H1 (cell line): ENCODE results near the gene CHPF. TPM values are rescaled to one million over a fixed set of nuclear protein-coding genes. Genes with fewer than 3 reads are reported as not detected.

ENCODE experiments used
- CTCF ChIA-PET: fragments of 300-600 bp; sonication (Branson Sonifier 250); formaldehyde crosslinking; loops from one replicate; lab custom pipeline; 2021; ENCODE audit not compliant: partially characterized antibody; lab: Charles Lee
- POLR2A ChIA-PET: fragments of 300-600 bp; sonication (Branson Sonifier 250); formaldehyde crosslinking; loops from one replicate; lab custom pipeline; 2021; ENCODE audit warnings: inconsistent platforms; ENCODE audit not compliant: partially characterized antibody; lab: Charles Lee
- DNase-seq, 2 experiments: peaks; one replicate each; pipeline versions ENCODE4 v3.0.0 to v3.0.0-alpha.2; 2010 to 2022; ENCODE audit warnings: low spot score in 2 of 2, low read depth in 1 of 2, mixed read lengths in 1 of 2
- FAIRE-seq: peaks from 2 replicates; lab custom pipeline; 2011; peaks lifted over from hg19 to GRCh38; lab: Jason Lieb, UNC
- H2AFZ ChIP-seq: 2 replicates; pipeline ENCODE4 v1.8.1; 2012; ENCODE audit warnings: low read length, inconsistent platforms
- H2AK5ac ChIP-seq: 2 replicates; pipeline ENCODE4 v1.6.1; 2013; ENCODE audit warnings: low read depth, low read length
- H2BK120ac ChIP-seq: replicated peaks from 2 replicates; pipeline ENCODE3; 2013; ENCODE audit warnings: low read depth, low read length, inconsistent platforms
- H2BK12ac ChIP-seq: 2 replicates; pipeline ENCODE4 v1.6.1; 2013; ENCODE audit warnings: low read depth, low read length
- H2BK15ac ChIP-seq: 2 replicates; pipeline ENCODE4 v1.6.1; 2013; ENCODE audit warnings: low read length
- H2BK20ac ChIP-seq: 2 replicates; pipeline ENCODE4 v1.6.1; 2013; ENCODE audit warnings: low read length
- H2BK5ac ChIP-seq: 2 replicates; pipeline ENCODE4 v1.6.1; 2013; ENCODE audit warnings: low read depth, low read length
- H3K14ac ChIP-seq: 2 replicates; pipeline ENCODE4 v1.6.1; 2013; ENCODE audit warnings: inconsistent platforms; ENCODE audit not compliant: insufficient read length
- H3K18ac ChIP-seq: 2 replicates; pipeline ENCODE4 v1.6.1; 2013; ENCODE audit warnings: low read length; ENCODE audit errors: extremely low read depth
- H3K23ac ChIP-seq: 2 replicates; pipeline ENCODE4 v1.6.1; 2013; ENCODE audit warnings: inconsistent platforms; ENCODE audit not compliant: insufficient read length
- H3K23me2 ChIP-seq: 2 replicates; pipeline ENCODE4 v1.6.1; 2013; ENCODE audit warnings: low read depth, low read length
- H3K27ac ChIP-seq: 2 replicates; pipeline ENCODE4 v1.6.1; 2011; ENCODE audit warnings: low read depth, low read length, inconsistent platforms
- H3K27me3 ChIP-seq, 4 experiments: replicated peaks in 1 of 4; 1 replicate in 1 of 4; 2 replicates in 3 of 4; pipeline versions ENCODE4 v1.6.1 to v1.8.1; 2011 to 2013; ENCODE audit warnings: low read length in 3 of 4, mild to moderate bottlenecking in 3 of 4, inconsistent platforms in 2 of 4, mixed read lengths in 2 of 4, moderate library complexity in 1 of 4; ENCODE audit not compliant: control insufficient read depth in 3 of 4, insufficient read depth in 3 of 4; ENCODE audit errors: extremely low read depth in 1 of 4
- H3K36me3 ChIP-seq, 4 experiments: 2 replicates each; pipeline versions ENCODE4 v1.6.1 to v1.8.1; 2011 to 2013; ENCODE audit warnings: mild to moderate bottlenecking in 4 of 4, low read length in 3 of 4, moderate library complexity in 2 of 4, control low read depth in 1 of 4, inconsistent platforms in 1 of 4; ENCODE audit not compliant: insufficient read depth in 4 of 4, control insufficient read depth in 2 of 4
- H3K4ac ChIP-seq: replicated peaks from 2 replicates; pipeline ENCODE3; 2013; ENCODE audit warnings: low read length, low read depth, mixed read lengths, inconsistent platforms; ENCODE audit not compliant: insufficient read length
- H3K4me1 ChIP-seq, 4 experiments: replicated peaks in 1 of 4; 1 replicate in 1 of 4; 2 replicates in 3 of 4; pipeline versions ENCODE4 v1.6.1 to v1.8.1; 2011 to 2013; ENCODE audit warnings: low read length in 3 of 4, inconsistent platforms in 2 of 4, mixed read lengths in 1 of 4; ENCODE audit not compliant: insufficient read depth in 4 of 4, control insufficient read depth in 3 of 4
- H3K4me2 ChIP-seq, 2 experiments: 2 replicates each; pipeline versions ENCODE4 v1.6.1 to v1.8.1; 2011 to 2013; ENCODE audit warnings: low read depth in 2 of 2, low read length in 2 of 2, control low read depth in 1 of 2, inconsistent platforms in 1 of 2, mild to moderate bottlenecking in 1 of 2; ENCODE audit not compliant: insufficient read depth in 1 of 2
- H3K4me3 ChIP-seq, 4 experiments: fragments of 200-600, 300-600 bp in 1 of 4; sonication (generic), shearing (Covaris generic), sonication (Bioruptor Twin) in 1 of 4; 2 replicates each; pipeline versions ENCODE4 v1.5.1 to v1.8.1; 2011 to 2016; ENCODE audit warnings: low read length in 4 of 4, low read depth in 3 of 4, control low read depth in 2 of 4, inconsistent platforms in 2 of 4, mild to moderate bottlenecking in 2 of 4, mixed read lengths in 1 of 4, moderate library complexity in 1 of 4; ENCODE audit not compliant: insufficient read depth in 2 of 4; ENCODE audit errors: extremely low read depth in 1 of 4
- H3K56ac ChIP-seq: replicated peaks from 2 replicates; pipeline ENCODE3; 2013; ENCODE audit warnings: low read depth, mild to moderate bottlenecking, mixed read lengths, low read length, inconsistent platforms; ENCODE audit not compliant: insufficient read length
- H3K79me1 ChIP-seq: 2 replicates; pipeline ENCODE4 v1.6.1; 2013; ENCODE audit warnings: low read depth, low read length, control low read depth
- H3K79me2 ChIP-seq, 2 experiments: 2 replicates each; pipeline versions ENCODE4 v1.6.1 to v1.8.1; 2012 to 2013; ENCODE audit warnings: low read length in 2 of 2, mild to moderate bottlenecking in 2 of 2, inconsistent platforms in 1 of 2; ENCODE audit not compliant: insufficient read depth in 2 of 2, control insufficient read depth in 1 of 2
- H3K9ac ChIP-seq, 4 experiments: replicated peaks in 1 of 4; 1 replicate in 1 of 4; 2 replicates in 3 of 4; pipeline versions ENCODE4 v1.6.1 to v1.8.1; 2011 to 2013; ENCODE audit warnings: low read depth in 3 of 4, low read length in 3 of 4, control low read depth in 2 of 4, mild to moderate bottlenecking in 2 of 4, moderate library complexity in 2 of 4, inconsistent platforms in 1 of 4; ENCODE audit errors: extremely low read depth in 1 of 4
- H3K9me3 ChIP-seq, 2 experiments: 2 replicates each; pipeline versions ENCODE4 v1.6.1 to v1.8.1; 2012 to 2013; ENCODE audit warnings: mild to moderate bottlenecking in 2 of 2, moderate library complexity in 2 of 2, control low read depth in 1 of 2, inconsistent platforms in 1 of 2, low read depth in 1 of 2, low read length in 1 of 2, mixed read lengths in 1 of 2; ENCODE audit not compliant: insufficient read depth in 2 of 2
- H4K20me1 ChIP-seq, 2 experiments: replicated peaks in 1 of 2; 2 replicates each; pipeline versions ENCODE3 to v1.8.1; 2011 to 2013; ENCODE audit warnings: inconsistent platforms in 2 of 2, low read length in 2 of 2, mild to moderate bottlenecking in 1 of 2; ENCODE audit not compliant: insufficient read depth in 2 of 2, control insufficient read depth in 1 of 2
- H4K5ac ChIP-seq: 2 replicates; pipeline ENCODE4 v1.6.1; 2013; ENCODE audit warnings: low read length, low read depth, mixed read lengths, inconsistent platforms; ENCODE audit not compliant: insufficient read length
- H4K8ac ChIP-seq: 2 replicates; pipeline ENCODE4 v1.8.0; 2013; ENCODE audit warnings: mild to moderate bottlenecking, moderate library complexity, low read length, inconsistent platforms; ENCODE audit not compliant: insufficient read depth; ENCODE audit errors: extremely low read depth
- H4K91ac ChIP-seq: replicated peaks from 2 replicates; pipeline ENCODE3; 2013; ENCODE audit warnings: low read length, mixed read lengths, inconsistent platforms; ENCODE audit not compliant: insufficient read length
- JUND ChIP-seq: IDR thresholded peaks from 2 replicates; pipeline ENCODE4 v1.6.1; 2011; ENCODE audit warnings: mild to moderate bottlenecking, improper control_type of control experiment, low read length
- PHF8 ChIP-seq: fragments of 200-600 bp; sonication (generic); conservative IDR thresholded peaks from 2 replicates; pipeline ENCODE4 v1.7.1; 2012; ENCODE audit warnings: low read depth, mild to moderate bottlenecking, inconsistent platforms, low read length, moderate library complexity
- POLR2A ChIP-seq, 2 experiments: IDR thresholded peaks; 1 replicate in 1 of 2; 2 replicates in 1 of 2; pipeline ENCODE4 v1.6.1; 2011; ENCODE audit warnings: low read depth in 2 of 2, low read length in 2 of 2, mild to moderate bottlenecking in 2 of 2; ENCODE audit errors: control extremely low read depth in 1 of 2
- POLR2AphosphoS5 ChIP-seq: IDR thresholded peaks from 2 replicates; pipeline ENCODE4 v1.6.1; 2011; ENCODE audit warnings: low read depth, low read length
- SIN3A ChIP-seq, 2 experiments: IDR thresholded peaks in 1 of 2; conservative IDR thresholded peaks in 1 of 2; 2 replicates each; pipeline ENCODE4 v1.6.1; 2011 to 2012; ENCODE audit warnings: low read length in 2 of 2, improper control_type of control experiment in 1 of 2, low read depth in 1 of 2, mild to moderate bottlenecking in 1 of 2
- WGBS, 2 experiments: shearing (Covaris generic) in 1 of 2; methylation state at CpG; one replicate each; pipeline versions ENCODE4 v1.1.6 to v1.1.7; 2013 to 2015; ENCODE audit warnings: low lambda C conversion rate in 2 of 2, mixed read lengths in 2 of 2, inconsistent platforms in 1 of 2, low coverage in 1 of 2, missing lambda C conversion rate in 1 of 2; ENCODE audit not compliant: insufficient replicate concordance in 2 of 2, insufficient coverage in 1 of 2, insufficient read length in 1 of 2; ENCODE audit errors: extremely low coverage in 1 of 2, missing lambda C conversion rate in 1 of 2; 5-methylcytosine and 5-hydroxymethylcytosine counted together
- polyA plus RNA-seq, 7 experiments: library from polyadenylated mRNA; depleted of rRNA in 3 of 7; stranded (reverse) in 5 of 7; unstranded in 2 of 7; fragments of >200 nt in 5 of 7; fragments of 200-250 nt in 2 of 7; gene quantifications; 1 replicate in 5 of 7; 2 replicates in 1 of 7; 4 replicates in 1 of 7; pipeline versions ENCODE4 v1.2.1 to v1.2.3, GENCODE V29; 2011 to 2013; ENCODE audit warnings: missing spikeins in 2 of 7, mixed read lengths in 2 of 7
- total RNA-seq: library from RNA; stranded (reverse); fragmentation: NEBNext Ultra II Directional; extraction: Animal tissue kit (Norgen Biotek cat#: 25700); gene quantifications from 2 replicates; pipeline ENCODE4 v1.2.1, GENCODE V29; 2021

The CHPF gene
- total and polyA plus RNA-seq, 2 of the 8 experiments (the other 6 are each of a cell fraction or from before 2014, with no cell fraction given), result 62.9 to 67.3 TPM

GRCh38 chr2:219570924-219571310 is 27.3 kb upstream of the CHPF start:
- POLR2A ChIA-PET, result interaction anchor here (0.9 to 18.6 kb wide), 11 partner anchors 10 to 58 kb away, joined by 3 to 293 read pairs (median 6); partner anchors contain the start of genes CHPF, STK11IP and TMEM198
- FAIRE-seq, result no peak
- WGBS, 2 experiments, result 2% methylated on average over 37 of the region's 55 CpGs; no CpG with 5 or more reads in 1 of the 2 experiments

More at GRCh38 chr2:219570924-219571310, 27.3 kb upstream of the CHPF start:
- Histone ChIP-seq H3K27me3 (peaks cover 0 to 2% (median 0%) of the 10 kb centered on the region in 4 experiments; a peak in 1 of 7 replicates), H3K4me2 (peak overlapping the region; percentile 67 to 79), H3K27ac (peak overlapping the region; percentile 42; the same call in 1 of the 2 replicates), H2BK5ac (0 out of 2 replicates have a peak overlapping the region, but pooled peaks have one; percentile 71), H3K4me1 (peaks cover 0 to 35% (median 26%) of the 10 kb centered on the region in 4 experiments; a peak in 6 of 7 replicates), H3K23me2 (peaks cover 10% of the 10 kb centered on the region; the same call in 1 of the 2 replicates), H3K4me3 (peak overlapping the region; percentile 45 to 74 (median 58)), H3K56ac (peak overlapping the region; percentile 93), H3K4ac (peak overlapping the region; percentile 59), H2AK5ac (no peak overlapping the region), H3K14ac (no peak overlapping the region), H3K23ac (no peak overlapping the region), H2BK20ac (no peak overlapping the region), H3K79me2 (peaks cover 0 to 7% of the 10 kb centered on the region in 2 experiments; a peak in 2 of 4 replicates), H2AFZ (no peak overlapping the region), H3K9ac (peak overlapping the region; percentile 41 to 86 (median 64); a peak in 5 of 7 replicates), H2BK15ac (no peak overlapping the region; the same call in 1 of the 2 replicates), H4K20me1 (no peaks in the 10 kb centered on the region), H2BK12ac (peak overlapping the region; percentile 39; the same call in 1 of the 2 replicates), H4K8ac (peak overlapping the region; percentile 64), H4K91ac (peak overlapping the region; percentile 93), H3K79me1 (no peaks in the 10 kb centered on the region), H2BK120ac (no peak overlapping the region), H3K9me3 (peaks cover 0 to 8% of the 10 kb centered on the region in 2 experiments; a peak in 1 of 4 replicates), H3K18ac (peak overlapping the region; percentile 96), H4K5ac (peak overlapping the region; percentile 30), H3K36me3 (peaks cover 0 to 29% (median 7%) of the 10 kb centered on the region in 4 experiments; a peak in 4 of 8 replicates)
- 0 out of 3 replicates have a peak, but pooled peaks of 1 of the 2 experiments have one; percentile 4 for TF ChIP-seq POLR2A (IDR thresholded peaks at IDR 0.05; ENCODE audit: control extremely low read depth in 1 of 2, low read depth in 2 of 2, low read length in 2 of 2)
- no peak for TF ChIP-seq JUND
- TF ChIP-seq SIN3A (conservative IDR thresholded peaks at IDR 0.05 in 1 of 2, IDR thresholded peaks at IDR 0.05 in 1 of 2; ENCODE audit: low read depth in 1 of 2, low read length in 2 of 2), result no peak
- 0 out of 2 replicates have a peak, but pooled peaks have one; percentile 9 for TF ChIP-seq PHF8
- 0 out of 2 replicates have a peak, but pooled peaks have one; percentile 31 for TF ChIP-seq POLR2AphosphoS5
- DNase-seq, result no peak
- CTCF ChIA-PET, result interaction anchor here (0.7 to 2.9 kb wide), 18 partner anchors 11 to 119 kb away, joined by 3 to 34 read pairs (median 4); partner anchors contain the start of genes SLC4A3, STK11IP and TMEM198
